Common myeloid progenitor, CD34-positive (primary cell): ENCODE measurements around the gene CCDC9B.

Experiments
- CTCF ChIA-PET: fragments of 350-600 bp; sonication (Branson Sonifier 250); formaldehyde crosslinking; loops from one replicate; lab custom pipeline; 2021; ENCODE audit warnings: antibody characterized with exemption; lab: Charles Lee
- POLR2A ChIA-PET: fragments of 350-600 bp; sonication (Branson Sonifier 250); formaldehyde crosslinking; loops from one replicate; lab custom pipeline; 2021; ENCODE audit warnings: antibody characterized with exemption; lab: Charles Lee
- DNase-seq, 3 donors: peaks; one replicate each; pipeline versions ENCODE4 v3.0.0 to v3.0.0-alpha.2; 2013
- H3K27ac ChIP-seq, 2 experiments: 1 replicate in 1 of 2; 2 replicates in 1 of 2; pipeline ENCODE4 v1.7.0; 2013; ENCODE audit warnings: inconsistent platforms in 2 of 2, low read length in 2 of 2, mild to moderate bottlenecking in 2 of 2, low read depth in 1 of 2, moderate library complexity in 1 of 2; ENCODE audit not compliant: severe bottlenecking in 2 of 2, insufficient read depth in 1 of 2, poor library complexity in 1 of 2
- H3K27me3 ChIP-seq, 5 experiments: replicated peaks in 2 of 5; 1 replicate in 3 of 5; 2 replicates in 2 of 5; pipeline versions ENCODE4 v1.6.1 to v1.7.0; 2013; ENCODE audit warnings: low read length in 4 of 5, mild to moderate bottlenecking in 2 of 5, moderate library complexity in 2 of 5, inconsistent platforms in 1 of 5; ENCODE audit not compliant: insufficient read depth in 5 of 5, control insufficient read depth in 4 of 5
- H3K36me3 ChIP-seq, 4 experiments: 1 replicate in 2 of 4; 2 replicates in 2 of 4; pipeline versions ENCODE4 v1.6.1 to v1.7.0; 2013; ENCODE audit warnings: low read length in 3 of 4, control low read depth in 1 of 4, mild to moderate bottlenecking in 1 of 4; ENCODE audit not compliant: control insufficient read depth in 4 of 4, insufficient read depth in 4 of 4
- H3K4me1 ChIP-seq, 4 experiments: 1 replicate in 3 of 4; 2 replicates in 1 of 4; pipeline versions ENCODE4 v1.6.1 to v1.7.1; 2013; ENCODE audit warnings: low read length in 3 of 4, mild to moderate bottlenecking in 3 of 4, control low read depth in 1 of 4, inconsistent platforms in 1 of 4, moderate library complexity in 1 of 4; ENCODE audit not compliant: control insufficient read depth in 4 of 4, insufficient read depth in 4 of 4; ENCODE audit errors: control extremely low read depth in 1 of 4
- H3K4me3 ChIP-seq, 7 experiments: 1 replicate in 4 of 7; 2 replicates in 3 of 7; pipeline versions ENCODE4 v1.5.1 to v1.7.0; 2013; ENCODE audit warnings: mild to moderate bottlenecking in 7 of 7, low read length in 6 of 7, moderate library complexity in 6 of 7, inconsistent platforms in 2 of 7, low read depth in 2 of 7, control low read depth in 1 of 7; ENCODE audit not compliant: insufficient read depth in 4 of 7, control insufficient read depth in 1 of 7; ENCODE audit errors: extremely low read depth in 1 of 7
- H3K9me3 ChIP-seq, 5 experiments: 1 replicate in 4 of 5; 2 replicates in 1 of 5; pipeline versions ENCODE4 v1.6.1 to v1.7.1; 2013; ENCODE audit warnings: low read length in 4 of 5, mild to moderate bottlenecking in 2 of 5, inconsistent platforms in 1 of 5, low read depth in 1 of 5, moderate library complexity in 1 of 5; ENCODE audit not compliant: control insufficient read depth in 4 of 5, insufficient read depth in 2 of 5; ENCODE audit errors: control extremely low read depth in 1 of 5
- WGBS: methylation state at CpG from one replicate; pipeline ENCODE4 v1.1.5; 2013; ENCODE audit not compliant: insufficient coverage; 5-methylcytosine and 5-hydroxymethylcytosine counted together

Gene CCDC9B

DNA sequence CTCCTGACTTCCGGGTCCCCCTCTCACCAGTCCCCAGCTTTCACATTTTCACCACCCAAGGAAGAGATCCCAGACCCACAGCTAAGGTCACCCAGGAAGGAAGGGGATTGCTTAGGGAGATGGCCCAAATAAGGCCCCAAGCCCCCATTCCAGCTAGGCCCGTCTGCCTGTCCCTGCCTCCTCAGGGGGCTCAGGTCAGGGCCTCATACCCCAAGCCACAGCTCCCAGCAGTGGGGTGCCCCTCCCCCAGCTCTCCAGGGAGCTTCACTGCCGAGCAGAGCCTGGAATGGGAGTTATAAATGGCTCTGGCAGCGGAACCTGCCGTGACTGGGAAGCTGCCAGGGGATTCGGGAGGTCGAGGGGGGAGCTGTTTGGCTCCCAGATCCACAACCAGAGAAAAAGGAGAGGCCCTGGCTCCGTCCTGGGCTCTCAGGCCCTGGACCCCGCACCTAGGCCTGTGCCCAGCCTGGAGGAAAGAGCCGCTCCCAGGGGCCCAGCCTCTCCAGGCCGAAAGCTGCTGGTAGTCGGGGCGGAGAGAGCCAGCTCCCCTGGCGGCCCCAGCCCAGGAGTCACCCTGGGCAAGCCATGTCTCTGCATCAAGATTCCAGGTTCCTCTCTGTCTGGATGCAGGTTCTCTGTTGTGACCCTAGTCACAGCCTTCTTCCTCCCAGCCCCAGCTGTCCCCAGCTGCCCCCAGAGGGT is 550 bp downstream of the CCDC9B start:
- H3K27ac ChIP-seq, result no peak overlapping the region
- peaks cover 2 to 65% (median 47%) of the 10 kb centered on the region in 4 experiments for H3K4me1 ChIP-seq
- ChIA-PET CTCF (interaction anchor here (1.0 to 26.5 kb wide), 13 partner anchors 10 to 84 kb away, joined by 3 to 1099 read pairs (median 58); partner anchors contain the start of genes ANKRD63, DISP2, INAFM2 and IVD), POLR2A (interaction anchor here (1.0 kb wide), 1 partner anchor 17 kb away, joined by 4 read pairs; no protein-coding TSS in a partner anchor)
- no peak for DNase-seq
- no peaks in the 10 kb centered on the region for H3K27me3 ChIP-seq
- 93% methylated on average over 9 of the region's 14 CpGs for WGBS
- H3K36me3 ChIP-seq, result no peaks in the 10 kb centered on the region
- H3K4me3 ChIP-seq, result peak overlapping the region in 1 of 7 experiments; percentile 7
- H3K9me3 ChIP-seq, result no peaks in the 10 kb centered on the region

DNA sequence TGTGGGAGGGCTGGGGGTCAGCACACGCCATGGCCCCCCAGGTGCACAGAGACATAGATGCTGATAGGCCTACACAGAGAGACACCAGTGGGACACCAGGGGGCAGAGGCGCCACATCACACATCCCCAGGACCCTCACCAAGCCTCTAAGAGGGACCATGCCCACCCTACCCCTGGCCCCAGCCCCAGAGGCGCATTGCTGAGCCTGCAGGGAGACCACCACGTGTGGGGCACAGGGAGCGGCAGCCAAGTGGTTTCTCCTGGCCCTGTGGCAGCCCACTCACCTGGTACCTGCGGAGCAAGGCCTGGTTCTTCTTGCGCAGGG is 1.2 kb downstream of the CCDC9B start:
- Histone ChIP-seq H3K36me3 (no peaks in the 10 kb centered on the region), H3K27ac (no peak overlapping the region), H3K4me1 (peaks cover 5 to 69% (median 52%) of the 10 kb centered on the region in 4 experiments), H3K4me3 (no peak overlapping the region), H3K9me3 (no peaks in the 10 kb centered on the region), H3K27me3 (no peaks in the 10 kb centered on the region)
- WGBS, result 100% methylated on average over 6 of the region's 7 CpGs
- CTCF ChIA-PET, result interaction anchor here (1.4 to 26.5 kb wide), 12 partner anchors 11 to 84 kb away, joined by 4 to 1099 read pairs (median 85); partner anchors contain the start of genes ANKRD63, DISP2, INAFM2 and IVD
- no peak for DNase-seq
- POLR2A ChIA-PET, result interaction anchor here (1.0 kb wide), 1 partner anchor 17 kb away, joined by 4 read pairs; no protein-coding TSS in a partner anchor

DNA sequence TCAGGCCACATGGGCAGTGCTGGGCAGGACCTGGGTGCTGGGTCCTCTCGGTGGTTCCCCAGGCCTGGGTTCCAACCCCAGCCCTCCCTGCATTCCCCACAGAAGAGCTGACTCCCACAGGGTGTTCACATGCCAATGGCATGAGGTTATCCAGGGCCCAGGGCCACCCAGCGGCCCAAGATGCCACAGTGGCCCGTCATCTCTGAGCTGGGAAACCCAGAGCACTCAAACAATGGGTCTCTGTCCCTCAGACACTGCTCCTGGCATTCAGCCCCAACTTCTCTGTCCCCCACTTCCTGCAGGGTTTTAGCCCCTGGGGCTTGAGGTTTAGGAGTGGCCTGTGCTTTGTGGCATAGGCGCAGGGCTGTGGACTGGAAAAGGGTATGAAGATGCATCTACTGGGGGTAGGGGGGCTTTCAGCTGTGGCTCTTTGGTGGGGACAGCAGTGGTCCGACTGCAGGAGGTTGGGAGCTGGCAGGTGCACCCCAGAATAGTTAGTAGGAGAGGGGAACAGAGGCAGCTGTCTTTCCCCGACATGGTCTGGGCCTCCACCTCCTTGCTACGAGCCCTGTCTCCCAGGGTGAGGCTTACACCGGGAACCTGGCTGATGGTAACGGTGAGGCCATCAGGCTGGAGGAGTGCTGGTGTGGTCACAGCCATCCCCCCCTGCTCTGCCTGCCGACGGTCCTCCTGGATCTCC is 1.7 kb downstream of the CCDC9B start:
- no peak overlapping the region for H3K4me3 ChIP-seq
- peaks cover 5 to 71% (median 55%) of the 10 kb centered on the region in 4 experiments for H3K4me1 ChIP-seq

DNA sequence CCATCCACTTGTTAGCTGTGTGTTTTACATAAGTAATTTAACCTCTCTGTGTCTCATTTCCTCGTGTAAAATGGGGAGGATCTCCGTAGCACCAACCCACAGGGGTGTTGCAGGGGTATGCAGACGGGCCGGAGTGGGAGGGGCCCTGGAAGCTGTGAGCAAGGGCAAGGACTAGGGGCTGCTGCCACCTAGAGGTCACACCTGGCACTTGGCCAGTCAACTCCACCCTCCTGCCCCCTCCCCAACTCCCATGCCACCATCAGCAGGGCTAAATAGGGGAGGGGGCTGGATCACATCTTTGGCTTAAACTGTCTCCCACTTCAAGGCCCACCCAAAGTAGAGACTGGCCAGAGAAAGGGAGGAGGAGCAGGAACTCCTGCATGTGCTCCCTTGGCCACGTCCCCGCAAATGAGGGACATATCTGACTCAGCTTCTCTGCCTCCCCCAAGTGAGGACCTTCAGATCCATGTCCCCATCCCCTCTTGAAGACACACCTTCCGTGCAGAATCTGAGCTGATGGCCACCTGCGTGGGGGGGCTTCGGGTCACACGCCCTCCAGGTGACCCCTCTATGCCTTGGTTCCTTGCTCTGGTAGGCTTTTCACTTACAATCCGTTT is 2.6 kb downstream of the CCDC9B start:
- Histone ChIP-seq H3K27me3 (no peaks in the 10 kb centered on the region), H3K27ac (no peak overlapping the region), H3K4me3 (peak overlapping the region in 1 of 7 experiments; percentile 42), H3K9me3 (no peaks in the 10 kb centered on the region), H3K4me1 (peaks cover 5 to 71% (median 59%) of the 10 kb centered on the region in 4 experiments), H3K36me3 (no peaks in the 10 kb centered on the region)
- ChIA-PET CTCF (interaction anchor here (0.5 to 26.5 kb wide), 20 partner anchors 9 to 297 kb away, joined by 3 to 1099 read pairs (median 10); partner anchors contain the start of genes ANKRD63, DISP2, INAFM2 and IVD), POLR2A (interaction anchor here (0.8 to 2.8 kb wide), 4 partner anchors 13 to 59 kb away, joined by 3 to 27 read pairs (median 8); partner anchors contain the start of gene INAFM2)
- peak; percentile 86 to 92 (median 92) for DNase-seq
- WGBS, result 28% methylated on average over 8 of the region's 11 CpGs

More for the DNA sequence above, 1.7 kb downstream of the CCDC9B start:
- no peaks in the 10 kb centered on the region for H3K36me3 ChIP-seq
- H3K27ac ChIP-seq, result no peak overlapping the region
- ChIA-PET POLR2A (interaction anchor here (2.8 kb wide), 1 partner anchor 16 kb away, joined by 27 read pairs; the partner anchor contains the start of gene INAFM2), CTCF (interaction anchor here (1.4 to 26.5 kb wide), 14 partner anchors 9 to 121 kb away, joined by 4 to 1099 read pairs (median 40); partner anchors contain the start of genes ANKRD63, DISP2, INAFM2 and IVD)
- H3K27me3 ChIP-seq, result no peaks in the 10 kb centered on the region
- no peak for DNase-seq
- no peaks in the 10 kb centered on the region for H3K9me3 ChIP-seq
- 88% methylated on average over 9 of the region's 11 CpGs for WGBS

DNA sequence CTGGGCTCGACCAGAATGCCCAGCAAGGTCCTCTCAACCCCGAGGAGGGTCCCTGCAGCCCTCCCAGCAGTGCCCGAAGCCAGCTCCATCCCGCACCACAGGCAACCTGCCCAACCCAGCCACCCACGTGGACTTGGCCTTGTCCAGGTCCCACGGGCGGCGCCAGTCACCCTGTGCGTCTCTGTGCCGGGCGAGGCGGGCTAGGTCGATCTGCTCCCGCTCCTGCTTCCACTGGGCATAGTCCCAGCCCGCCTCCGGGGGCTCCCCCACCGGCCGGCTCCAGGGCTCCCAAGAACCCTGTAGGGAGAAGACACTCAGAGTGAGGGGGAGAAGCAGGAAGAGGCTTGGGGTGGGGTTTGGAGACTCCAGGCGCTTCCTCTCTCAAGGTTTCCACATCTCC is 3.1 kb downstream of the CCDC9B start:
- ChIA-PET POLR2A (interaction anchor here (0.8 to 2.8 kb wide), 5 partner anchors 13 to 58 kb away, joined by 3 to 27 read pairs (median 4); partner anchors contain the start of gene INAFM2), CTCF (interaction anchor here (0.5 to 26.5 kb wide), 20 partner anchors 9 to 296 kb away, joined by 3 to 1099 read pairs (median 10); partner anchors contain the start of genes ANKRD63, DISP2, INAFM2 and IVD)
- Histone ChIP-seq H3K4me1 (peaks cover 8 to 73% (median 63%) of the 10 kb centered on the region in 4 experiments), H3K27me3 (no peaks in the 10 kb centered on the region), H3K36me3 (peaks cover 0 to 3% (median 0%) of the 10 kb centered on the region in 4 experiments), H3K9me3 (no peaks in the 10 kb centered on the region), H3K4me3 (peak overlapping the region in 1 of 7 experiments; percentile 42), H3K27ac (no peak overlapping the region)
- DNase-seq, result no peak
- 75% methylated on average over 11 of the region's 19 CpGs for whole genome bisulfite sequencing

DNA sequence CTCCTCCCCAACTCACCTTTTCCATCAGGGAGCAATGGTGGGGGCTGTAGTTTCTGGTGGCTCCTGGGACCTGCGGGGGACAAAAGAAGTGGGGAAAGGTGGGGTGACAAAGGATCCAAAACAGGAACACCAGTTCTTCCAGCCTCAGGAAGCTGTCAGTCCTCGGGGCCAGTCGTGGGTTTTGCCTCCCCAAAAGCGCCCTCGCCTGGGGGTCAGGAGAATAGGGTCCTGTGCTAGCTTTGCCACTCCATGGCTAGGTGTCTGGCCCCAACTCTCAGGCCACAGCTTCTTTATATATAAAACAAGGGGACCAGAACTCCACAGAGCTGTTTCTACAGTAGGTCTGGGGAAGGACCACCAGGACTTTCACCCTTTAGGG is 4.0 kb downstream of the CCDC9B start:
- Histone ChIP-seq H3K27ac (peak overlapping the region in 1 of 2 experiments; percentile 82), H3K4me1 (peaks cover 8 to 82% (median 71%) of the 10 kb centered on the region in 4 experiments), H3K36me3 (peaks cover 0 to 11% (median 0%) of the 10 kb centered on the region in 4 experiments), H3K27me3 (no peaks in the 10 kb centered on the region), H3K4me3 (peak overlapping the region in 4 of 7 experiments; percentile 33 to 61 (median 54)), H3K9me3 (no peaks in the 10 kb centered on the region)
- 4% methylated on average over 4 of the region's 5 CpGs for WGBS
- CTCF ChIA-PET, result interaction anchor here (1.0 to 26.5 kb wide), 18 partner anchors 8 to 298 kb away, joined by 3 to 1099 read pairs (median 10); partner anchors contain the start of genes ANKRD63, INAFM2, PLCB2 and SRP14
- POLR2A ChIA-PET, result interaction anchor here (0.7 to 2.8 kb wide), 8 partner anchors 9 to 58 kb away, joined by 3 to 27 read pairs (median 5); partner anchors contain the start of genes INAFM2 and PLCB2
- DNase-seq, result peak; percentile 34 to 46 (median 35)
